IMR-90 (cell line): ENCODE measurements around the gene TRIM75. TPM values are rescaled to one million over a fixed set of nuclear protein-coding genes. Genes with fewer than 3 reads are reported as not detected.

ENCODE experiments used
- ATAC-seq: fragments of 200-7000 bp; cut with Tn5 transposase; 2 replicates; pipeline ENCODE4 v1.9.1; 2020; ENCODE audit warnings: low read depth, mild to moderate bottlenecking, moderate library complexity
- BruUV-seq: library from RNA; stranded (reverse); fragments of 400-500 nt; replicated peaks from 2 replicates; lab custom pipeline; 2021; lab: Mats Ljungman, UMichigan
- CTCF ChIA-PET: fragments of 300-600 bp; formaldehyde crosslinking; extraction: SDS; loops from one replicate; lab custom pipeline; 2021; ENCODE audit warnings: antibody characterized with exemption; lab: Yijun Ruan, JAX
- POLR2A ChIA-PET: fragments of 300-600 bp; sonication (Branson Sonifier 250); formaldehyde crosslinking; loops from one replicate; lab custom pipeline; 2022; ENCODE audit warnings: antibody characterized with exemption; ENCODE audit not compliant: unreplicated experiment; lab: Charles Lee
- DNase-seq: peaks from one replicate; pipeline ENCODE4 v3.0.0; 2013
- H2AFZ ChIP-seq: replicated peaks from 2 replicates; pipeline ENCODE3; 2013; ENCODE audit warnings: low read length, mild to moderate bottlenecking; ENCODE audit not compliant: poor library complexity
- H2AK5ac ChIP-seq: 2 replicates; pipeline ENCODE4 v1.6.1; 2013; ENCODE audit warnings: low read depth, low read length, inconsistent platforms
- H2AK9ac ChIP-seq: replicated peaks from 2 replicates; pipeline ENCODE3; 2013; ENCODE audit warnings: mild to moderate bottlenecking, low read depth, low read length, moderate library complexity; ENCODE audit not compliant: poor library complexity
- H2BK120ac ChIP-seq: 2 replicates; pipeline ENCODE4 v1.6.1; 2013; ENCODE audit warnings: low read depth, low read length, inconsistent platforms
- H2BK15ac ChIP-seq: 3 replicates; pipeline ENCODE4 v1.6.1; 2013; ENCODE audit warnings: low read depth, low read length, inconsistent platforms
- H2BK20ac ChIP-seq: 2 replicates; pipeline ENCODE4 v1.6.1; 2013; ENCODE audit warnings: low read depth, mild to moderate bottlenecking, inconsistent platforms, low read length, moderate library complexity
- H2BK5ac ChIP-seq: 2 replicates; pipeline ENCODE4 v1.6.1; 2013; ENCODE audit warnings: mild to moderate bottlenecking, low read depth, low read length, inconsistent platforms; ENCODE audit not compliant: poor library complexity, severe bottlenecking
- H3K14ac ChIP-seq: replicated peaks from 2 replicates; pipeline ENCODE4 v1.6.1; 2013; ENCODE audit warnings: low read depth, low read length, inconsistent platforms
- H3K18ac ChIP-seq: 2 replicates; pipeline ENCODE4 v1.6.1; 2013; ENCODE audit warnings: low read depth, low read length, control low read depth
- H3K23ac ChIP-seq: 2 replicates; pipeline ENCODE4 v1.6.1; 2013; ENCODE audit warnings: low read depth, low read length, inconsistent platforms
- H3K27ac ChIP-seq: 2 replicates; pipeline ENCODE4 v1.5.1; 2013; ENCODE audit warnings: mild to moderate bottlenecking, control low read depth, low read length; ENCODE audit not compliant: insufficient read depth
- H3K27me3 ChIP-seq: 2 replicates; pipeline ENCODE4 v1.6.1; 2013; ENCODE audit warnings: low read length; ENCODE audit not compliant: control insufficient read depth, insufficient read depth
- H3K36me3 ChIP-seq: 2 replicates; pipeline ENCODE4 v1.6.1; 2013; ENCODE audit warnings: low read length, mixed read lengths; ENCODE audit not compliant: control insufficient read depth, insufficient read depth
- H3K4ac ChIP-seq: 2 replicates; pipeline ENCODE4 v1.6.1; 2013; ENCODE audit warnings: low read depth, low read length, inconsistent platforms
- H3K4me1 ChIP-seq: 2 replicates; pipeline ENCODE4 v1.6.1; 2013; ENCODE audit warnings: low read length, mixed read lengths; ENCODE audit not compliant: control insufficient read depth, insufficient read depth
- H3K4me2 ChIP-seq: 2 replicates; pipeline ENCODE4 v1.6.1; 2013; ENCODE audit warnings: low read depth, mild to moderate bottlenecking, control low read depth, low read length, moderate library complexity
- H3K4me3 ChIP-seq: 2 replicates; pipeline ENCODE4 v1.5.1; 2013; ENCODE audit warnings: low read depth, mild to moderate bottlenecking, control low read depth, low read length, moderate library complexity; ENCODE audit not compliant: insufficient read depth
- H3K56ac ChIP-seq: 2 replicates; pipeline ENCODE4 v1.6.1; 2013; ENCODE audit warnings: low read length, inconsistent platforms; ENCODE audit not compliant: insufficient read depth; ENCODE audit errors: extremely low read depth
- H3K79me1 ChIP-seq, 2 experiments: 2 replicates each; pipeline ENCODE4 v1.6.1; 2013; ENCODE audit warnings: low read length in 2 of 2, inconsistent platforms in 1 of 2, low read depth in 1 of 2
- H3K9ac ChIP-seq: 2 replicates; pipeline ENCODE4 v1.6.1; 2013; ENCODE audit warnings: low read depth, low read length, control low read depth
- H3K9me1 ChIP-seq: 2 replicates; pipeline ENCODE4 v1.6.1; 2013; ENCODE audit warnings: low read length, inconsistent platforms; ENCODE audit not compliant: insufficient read depth
- H3K9me3 ChIP-seq: 2 replicates; pipeline ENCODE4 v1.6.1; 2013; ENCODE audit warnings: low read length; ENCODE audit not compliant: control insufficient read depth, insufficient read depth
- H4K20me1 ChIP-seq: 2 replicates; pipeline ENCODE4 v1.6.1; 2013; ENCODE audit warnings: low read length, inconsistent platforms; ENCODE audit not compliant: insufficient read depth
- H4K5ac ChIP-seq: 2 replicates; pipeline ENCODE4 v1.6.1; 2013; ENCODE audit warnings: mild to moderate bottlenecking, low read depth, low read length, control low read depth
- H4K8ac ChIP-seq, 2 experiments: 2 replicates each; pipeline ENCODE4 v1.6.1; 2013; ENCODE audit warnings: low read depth in 2 of 2, low read length in 2 of 2, control low read depth in 1 of 2, inconsistent platforms in 1 of 2
- H4K91ac ChIP-seq: 2 replicates; pipeline ENCODE4 v1.6.1; 2013; ENCODE audit warnings: low read depth, low read length, inconsistent platforms; ENCODE audit not compliant: insufficient read depth
- CHD1 ChIP-seq: IDR thresholded peaks from 2 replicates; pipeline ENCODE4 v1.6.1; 2012; ENCODE audit warnings: low read depth, low read length, improper control_type of control experiment
- ELK1 ChIP-seq: fragments of 150-350 bp; IDR thresholded peaks from 2 replicates; pipeline ENCODE4 v1.6.1; 2016; ENCODE audit warnings: low read depth, mild to moderate bottlenecking, low read length, moderate library complexity, borderline replicate concordance
- FOS ChIP-seq: fragments of 150-350 bp; IDR thresholded peaks from 2 replicates; pipeline ENCODE4 v1.6.1; 2016; ENCODE audit warnings: low read depth, low read length
- MAFK ChIP-seq: IDR thresholded peaks from 2 replicates; pipeline ENCODE4 v1.6.1; 2012; ENCODE audit warnings: low read depth, low read length, improper control_type of control experiment
- MAZ ChIP-seq: IDR thresholded peaks from 2 replicates; pipeline ENCODE4 v1.6.1; 2012; ENCODE audit warnings: low read depth, mild to moderate bottlenecking, low read length, improper control_type of control experiment, moderate library complexity, borderline replicate concordance
- MXI1 ChIP-seq: IDR thresholded peaks from 2 replicates; pipeline ENCODE4 v1.6.1; 2012; ENCODE audit warnings: low read depth, mild to moderate bottlenecking, low read length, moderate library complexity, borderline replicate concordance
- POLR2A ChIP-seq: IDR thresholded peaks from 2 replicates; pipeline ENCODE4 v1.6.1; 2012; ENCODE audit warnings: mild to moderate bottlenecking, low read depth, low read length
- RAD21 ChIP-seq: IDR thresholded peaks from 2 replicates; pipeline ENCODE4 v1.6.1; 2012; ENCODE audit warnings: low read length, improper control_type of control experiment
- RCOR1 ChIP-seq: IDR thresholded peaks from 2 replicates; pipeline ENCODE4 v1.6.1; 2012; ENCODE audit warnings: mild to moderate bottlenecking, low read length, improper control_type of control experiment; ENCODE audit not compliant: insufficient replicate concordance
- RFX5 ChIP-seq: IDR thresholded peaks from 2 replicates; pipeline ENCODE4 v1.8.0; 2012; ENCODE audit warnings: low read depth, mild to moderate bottlenecking, low read length, moderate library complexity
- SMC3 ChIP-seq: fragments of 150-350 bp; IDR thresholded peaks from 2 replicates; pipeline ENCODE4 v1.6.1; 2016; ENCODE audit warnings: low read depth, mild to moderate bottlenecking, antibody characterized with exemption, low read length, moderate library complexity
- USF2 ChIP-seq: fragments of 150-350 bp; IDR thresholded peaks from 2 replicates; pipeline ENCODE4 v1.6.1; 2017; ENCODE audit warnings: mild to moderate bottlenecking, antibody characterized with exemption, low read length, low read depth
- WGBS, 2 experiments: methylation state at CpG; one replicate each; pipeline versions ENCODE4 v1.1.5 to v1.1.7; 2013; ENCODE audit warnings: missing lambda C conversion rate in 2 of 2; ENCODE audit not compliant: insufficient read length in 1 of 2; ENCODE audit errors: extremely low coverage in 2 of 2; 5-methylcytosine and 5-hydroxymethylcytosine counted together
- dilution Hi-C: fragments of 300-500 bp; cut with HindIII; formaldehyde crosslinking; loops from one replicate; pipeline ENCODE4 v1.14.3; 2018; ENCODE audit warnings: low sequenced_read_pairs; ENCODE audit not compliant: unreplicated experiment
- in situ Hi-C: fragments of 300-500 bp; cut with MboI; formaldehyde crosslinking; loops from 3 replicates; pipeline ENCODE4 v1.14.3; 2019; ENCODE audit warnings: low sequenced_read_pairs, inconsistent platforms, mixed read lengths
- intact Hi-C: fragments of 100-400 bp; cut with micrococcal nuclease; formaldehyde crosslinking; loops from 2 replicates; pipeline ENCODE4 v1.10.0; 2022
- polyA plus RNA-seq, 3 experiments: library from polyadenylated mRNA; depleted of rRNA; stranded (reverse); fragments of >200 nt; gene quantifications; 2 replicates each; pipeline ENCODE4 v1.2.3, GENCODE V29; 2012; ENCODE audit warnings: low replicate concordance in 1 of 3
- total RNA-seq: library from RNA; depleted of rRNA; stranded (reverse); fragments of >200 nt; gene quantifications from 2 replicates; pipeline ENCODE4 v1.2.3, GENCODE V29; 2012

Gene TRIM75
- total and polyA plus RNA-seq, 2 of the 4 experiments (the other 2 are of a cell fraction) = not detected

GRCh38 chr4:165031436-165032211 lies 22.0 kb upstream of the TRIM75 start, which contains the start of gene TRIM60:
Gene TRIM60 (plus strand): TSS chr4:165031999. CDS start chr4:165040073, 8,074 bp downstream.
- no peak within 1 kb of the TSS for H3K56ac ChIP-seq
- ATAC-seq (no peak), DNase-seq (no peak)
- no peak within 1 kb of the TSS for H2BK20ac ChIP-seq
- no peak within 1 kb of the TSS for H4K91ac ChIP-seq
- H3K9me1 ChIP-seq = no peaks in the 10 kb centered on the region
- WGBS, 2 experiments = 85% methylated on average over 10 of the region's 41 CpGs; no CpG with 5 or more reads in 1 of the 2 experiments
- H3K27ac ChIP-seq = no peak within 1 kb of the TSS
- no peak within 1 kb of the TSS for H4K5ac ChIP-seq
- dilution Hi-C loops (no loop called here), in situ Hi-C loops (no loop called here), intact Hi-C loops (no loop called here)
- CTCF ChIA-PET = no interaction called here
- no peaks in the 10 kb centered on the region for H3K79me1 ChIP-seq
- no peaks in the 10 kb centered on the region for H4K20me1 ChIP-seq
- no peaks in the 10 kb centered on the region for H3K4me1 ChIP-seq
- H3K36me3 ChIP-seq = no peaks in the 10 kb centered on the region
- H4K8ac ChIP-seq = no peak within 1 kb of the TSS
- no peak within 1 kb of the TSS for H2AK9ac ChIP-seq
- POLR2A ChIA-PET = no interaction called here
- no peak within 1 kb of the TSS for H2AK5ac ChIP-seq
- H3K27me3 ChIP-seq = no peaks in the 10 kb centered on the region
- no peak within 1 kb of the TSS for H3K9ac ChIP-seq
- H3K4me2 ChIP-seq = no peak within 1 kb of the TSS
- H3K9me3 ChIP-seq = peaks cover 7% of the 10 kb centered on the region; the same call in 1 of the 2 replicates
- H3K23ac ChIP-seq = no peak within 1 kb of the TSS
- no peak within 1 kb of the TSS for H2BK120ac ChIP-seq
- TF ChIP-seq POLR2A (no peak), MAFK (no peak), USF2 (no peak), MAZ (no peak), ELK1 (no peak), MXI1 (no peak), CHD1 (no peak), RFX5 (no peak), RCOR1 (no peak), RAD21 (no peak), FOS (no peak), SMC3 (no peak)
- no peak within 1 kb of the TSS for H3K18ac ChIP-seq
- no peak within 1 kb of the TSS for H2AFZ ChIP-seq
- H2BK15ac ChIP-seq = no peak within 1 kb of the TSS
- no peak within 1 kb of the TSS for H3K14ac ChIP-seq
- no peak within 1 kb of the TSS for H2BK5ac ChIP-seq
- no peak within 1 kb of the TSS for H3K4me3 ChIP-seq
- BruUV-seq = no TSS peak
- H3K4ac ChIP-seq = no peak within 1 kb of the TSS
